Esophagus squamous epithelium (tissue), 4 donors: ENCODE measurements around the gene NOP53.
"Not testable (repeated sequence)": the region's sequence is repeated elsewhere in the genome, so short reads cannot be mapped to it uniquely, and the experiment has no call there.

ENCODE experiments used
- POLR2A ChIP-seq, 4 donors: fragments of 450-650 bp; IDR thresholded peaks; one replicate each; pipeline ENCODE4 v1.6.1; 2017; ENCODE audit warnings: antibody characterized with exemption in 4 of 4, mild to moderate bottlenecking in 4 of 4, moderate library complexity in 3 of 4
- TF ChIP-seq, protein P1 (sequence below), 6 experiments: fragments of 450-650 bp in 4 of 6; fragments of 200-600 bp in 2 of 6; sonication (generic) in 2 of 6; IDR thresholded peaks; one replicate each; pipeline ENCODE4 v1.5.1; 2016 to 2019; ENCODE audit warnings: antibody characterized with exemption in 6 of 6, mild to moderate bottlenecking in 4 of 6, moderate library complexity in 4 of 6

DNA sequence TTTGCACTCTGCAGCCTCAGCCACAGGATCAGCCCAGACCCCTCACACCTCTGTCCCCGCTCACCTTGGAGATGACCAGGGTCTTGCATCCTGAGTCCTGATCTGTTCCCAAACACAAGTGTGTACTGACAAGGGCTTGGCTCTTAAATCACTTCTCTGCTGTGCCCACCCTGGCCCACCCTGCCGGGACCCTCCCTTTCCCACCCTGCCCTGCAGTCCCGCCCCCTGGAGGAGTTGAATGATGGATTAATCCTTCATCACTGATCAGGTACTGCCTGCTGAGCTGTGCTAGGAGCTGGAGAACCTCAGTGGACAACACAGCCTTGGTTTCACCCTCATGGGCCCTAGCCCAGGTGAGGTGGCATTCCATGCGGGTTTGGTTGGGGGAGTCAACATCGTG lies 59.1 kb downstream of the NOP53 start, which contains the start of gene TPRX1:
- TF ChIP-seq, protein P1, sequence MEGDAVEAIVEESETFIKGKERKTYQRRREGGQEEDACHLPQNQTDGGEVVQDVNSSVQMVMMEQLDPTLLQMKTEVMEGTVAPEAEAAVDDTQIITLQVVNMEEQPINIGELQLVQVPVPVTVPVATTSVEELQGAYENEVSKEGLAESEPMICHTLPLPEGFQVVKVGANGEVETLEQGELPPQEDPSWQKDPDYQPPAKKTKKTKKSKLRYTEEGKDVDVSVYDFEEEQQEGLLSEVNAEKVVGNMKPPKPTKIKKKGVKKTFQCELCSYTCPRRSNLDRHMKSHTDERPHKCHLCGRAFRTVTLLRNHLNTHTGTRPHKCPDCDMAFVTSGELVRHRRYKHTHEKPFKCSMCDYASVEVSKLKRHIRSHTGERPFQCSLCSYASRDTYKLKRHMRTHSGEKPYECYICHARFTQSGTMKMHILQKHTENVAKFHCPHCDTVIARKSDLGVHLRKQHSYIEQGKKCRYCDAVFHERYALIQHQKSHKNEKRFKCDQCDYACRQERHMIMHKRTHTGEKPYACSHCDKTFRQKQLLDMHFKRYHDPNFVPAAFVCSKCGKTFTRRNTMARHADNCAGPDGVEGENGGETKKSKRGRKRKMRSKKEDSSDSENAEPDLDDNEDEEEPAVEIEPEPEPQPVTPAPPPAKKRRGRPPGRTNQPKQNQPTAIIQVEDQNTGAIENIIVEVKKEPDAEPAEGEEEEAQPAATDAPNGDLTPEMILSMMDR (IDR thresholded peaks at IDR 0.05) = not testable (repeated sequence)
- TF ChIP-seq POLR2A (IDR thresholded peaks at IDR 0.05) = not testable (repeated sequence)
